ENCODE results near the gene PECR. TPM values are rescaled to one million over a fixed set of nuclear protein-coding genes. Genes with fewer than 3 reads are reported as not detected.

The PECR gene
- total and polyA plus RNA-seq, 2 of the 4 experiments (the other 2 are of a cell fraction) = 11.4 to 17.7 TPM

GRCh38 chr2:216094701-216095100 lies 13.1 kb upstream of the PECR start:
- no peak overlapping the region for H3K4me2 ChIP-seq (ENCODE audit: low read depth, low read length)
- DNase-seq = no peak
- in situ Hi-C loops (cut with MboI; ENCODE audit: low sequenced_read_pairs) = no loop called here
- H3K18ac ChIP-seq (ENCODE audit: low read depth, low read length) = no peak overlapping the region
- no peak overlapping the region for H2AK5ac ChIP-seq (ENCODE audit: low read depth, low read length)
- WGBS, 2 experiments (ENCODE audit: extremely low coverage in 2 of 2, insufficient read length in 1 of 2) = no CpG with 5 or more reads among the region's 3 CpGs
- H2AK9ac ChIP-seq (replicated peaks; ENCODE audit: low read depth, low read length, poor library complexity) = no peak overlapping the region
- no peak overlapping the region for H2BK5ac ChIP-seq (ENCODE audit: low read depth, low read length, poor library complexity, severe bottlenecking)
- no TSS peak for BruUV-seq (replicated peaks)
- no peak overlapping the region for H3K4me3 ChIP-seq (ENCODE audit: insufficient read depth, low read depth, low read length)
- H3K4me1 ChIP-seq (ENCODE audit: control insufficient read depth, insufficient read depth, low read length) = no peaks in the 10 kb centered on the region
- no peak overlapping the region for H4K5ac ChIP-seq (ENCODE audit: low read depth, low read length)
- no peaks in the 10 kb centered on the region for H3K79me1 ChIP-seq (ENCODE audit: low read depth in 1 of 2, low read length in 2 of 2)
- no peak overlapping the region for H3K56ac ChIP-seq (ENCODE audit: extremely low read depth, insufficient read depth, low read length)
- H3K23ac ChIP-seq (ENCODE audit: low read depth, low read length) = no peak overlapping the region
- H3K9ac ChIP-seq (ENCODE audit: low read depth, low read length) = no peak overlapping the region
- no peak overlapping the region for H3K14ac ChIP-seq (replicated peaks; ENCODE audit: low read depth, low read length)
- no peak overlapping the region for H4K91ac ChIP-seq (ENCODE audit: insufficient read depth, low read depth, low read length)
- ATAC-seq (ENCODE audit: low read depth) = no peak
- no peaks in the 10 kb centered on the region for H3K36me3 ChIP-seq (ENCODE audit: control insufficient read depth, insufficient read depth, low read length)
- no peak overlapping the region for H2BK20ac ChIP-seq (ENCODE audit: low read depth, low read length)
- peaks cover 9% of the 10 kb centered on the region; the same call in 1 of the 2 replicates for H3K9me1 ChIP-seq (ENCODE audit: insufficient read depth, low read length)
- H3K9me3 ChIP-seq (ENCODE audit: control insufficient read depth, insufficient read depth, low read length) = 0 out of 2 replicates have a peak, but pooled peaks cover 2% of the 10 kb centered on the region
- H4K20me1 ChIP-seq (ENCODE audit: insufficient read depth, low read length) = no peaks in the 10 kb centered on the region
- H2BK15ac ChIP-seq (ENCODE audit: low read depth, low read length) = no peak overlapping the region
- H3K27ac ChIP-seq (ENCODE audit: insufficient read depth, low read length) = no peak overlapping the region
- peaks cover 3% of the 10 kb centered on the region; the same call in 1 of the 2 replicates for H3K27me3 ChIP-seq (ENCODE audit: control insufficient read depth, insufficient read depth, low read length)
- no peak for TF ChIP-seq CEBPB (IDR thresholded peaks at IDR 0.05; ENCODE audit: low read depth, low read length)
- TF ChIP-seq CHD1 (IDR thresholded peaks at IDR 0.05; ENCODE audit: low read depth, low read length) = no peak
- TF ChIP-seq CTCF (conservative IDR thresholded peaks at IDR 0.05; ENCODE audit: low read depth, low read length) = no peak
- TF ChIP-seq MXI1 (IDR thresholded peaks at IDR 0.05; ENCODE audit: borderline replicate concordance, low read depth, low read length) = no peak
- H3K4ac ChIP-seq (ENCODE audit: low read depth, low read length) = no peak overlapping the region
- intact Hi-C loops (cut with micrococcal nuclease) = no loop called here
- H2AFZ ChIP-seq (replicated peaks; ENCODE audit: low read length, poor library complexity) = no peak overlapping the region
- H2BK120ac ChIP-seq (ENCODE audit: low read depth, low read length) = no peak overlapping the region
- dilution Hi-C loops (cut with HindIII; ENCODE audit: low sequenced_read_pairs, unreplicated experiment) = no loop called here
- no peak overlapping the region for H4K8ac ChIP-seq (ENCODE audit: low read depth in 2 of 2, low read length in 2 of 2)
- ChIA-PET POLR2A (ENCODE audit: unreplicated experiment) (no interaction called here), CTCF (no interaction called here)

Measured in IMR-90 (cell line).